ENCODE measurements around the gene ANKAR.

ANKAR gene

DNA sequence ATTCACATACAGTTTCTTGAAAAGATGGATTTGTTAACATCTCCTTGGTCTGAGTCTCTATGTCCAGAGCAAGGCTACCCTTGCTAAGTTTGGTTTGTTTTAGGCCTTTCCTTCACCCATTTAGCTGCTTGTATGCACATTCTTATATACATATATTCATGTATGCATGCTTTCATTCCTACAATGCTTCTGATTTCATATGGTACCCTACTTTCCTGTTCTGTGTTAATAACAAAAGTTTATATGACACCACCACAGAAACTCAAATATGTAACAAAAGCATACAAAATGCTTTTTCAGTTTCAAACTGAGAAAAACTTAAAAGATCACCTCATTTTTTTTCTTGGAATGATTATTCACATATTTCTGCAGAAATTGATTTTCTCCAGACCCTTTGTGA is 48.7 kb downstream of the ANKAR start:
- H3K27me3 ChIP-seq (ENCODE audit: low read depth, low read length): no peaks in the 10 kb centered on the region
- no peaks in the 10 kb centered on the region for H3K9me3 ChIP-seq (ENCODE audit: control insufficient read depth in 1 of 2, low read length in 2 of 2)
- no peak overlapping the region for H3K27ac ChIP-seq (ENCODE audit: low read length)
- no peak overlapping the region for H3K4me3 ChIP-seq (ENCODE audit: low read depth in 1 of 2, low read length in 2 of 2)
- peaks cover 0 to 8% of the 10 kb centered on the region in 2 donors for H3K36me3 ChIP-seq (ENCODE audit: control insufficient read depth in 1 of 2, insufficient read depth in 2 of 2, low read length in 2 of 2)
- H3K4me1 ChIP-seq (ENCODE audit: control insufficient read depth in 1 of 2, insufficient read depth in 2 of 2, low read length in 2 of 2): no peaks in the 10 kb centered on the region

Measured in muscle layer of duodenum (tissue), 2 donors.